HepG2 (cell line): Measurements from ENCODE around the gene RINL. TPM values are rescaled to one million over a fixed set of nuclear protein-coding genes. Genes with fewer than 3 reads are reported as not detected.

Experiments used
- ATAC-seq: fragments of 200-7000 bp; cut with Tn5 transposase; 3 replicates; pipeline ENCODE4 v1.9.1; 2020; ENCODE audit warnings: mild to moderate bottlenecking, moderate library complexity
- BruUV-seq: library from RNA; stranded (reverse); fragments of 400-500 nt; replicated peaks from 2 replicates; lab custom pipeline; 2021; lab: Mats Ljungman, UMichigan
- CTCF ChIA-PET: fragments of 300-600 bp; formaldehyde crosslinking; extraction: SDS; loops from one replicate; lab custom pipeline; 2021; ENCODE audit warnings: low total read pairs, inconsistent platforms, low intra/inter-chr PET ratio; lab: Yijun Ruan, JAX
- POLR2A ChIA-PET: fragments of 350-600 bp; sonication (Branson Sonifier 250); formaldehyde crosslinking; loops from one replicate; lab custom pipeline; 2020; ENCODE audit warnings: antibody characterized with exemption, inconsistent platforms; lab: Yijun Ruan, JAX
- DNase-seq: peaks from one replicate; pipeline ENCODE4 v3.0.0-alpha.2; 2015; ENCODE audit warnings: low spot score
- FAIRE-seq: peaks from 3 replicates; lab custom pipeline; 2011; peaks lifted over from hg19 to GRCh38; lab: Jason Lieb, UNC
- H2AFZ ChIP-seq: one replicate; pipeline ENCODE4 v1.6.1; 2011; ENCODE audit warnings: low read length, inconsistent platforms
- H3K27ac ChIP-seq: fragments of 300-600 bp; 3 replicates; pipeline ENCODE4 v1.8.0; 2011; ENCODE audit warnings: mixed run types, mild to moderate bottlenecking, mixed read lengths, low read length, inconsistent platforms; ENCODE audit not compliant: insufficient read depth; ENCODE audit errors: extremely low read length
- H3K27me3 ChIP-seq, 2 experiments: fragments of 200-600 bp in 1 of 2; 2 replicates in 1 of 2; 3 replicates in 1 of 2; pipeline versions ENCODE4 v1.6.0 to v1.8.0; 2011; ENCODE audit warnings: low read length in 2 of 2, mild to moderate bottlenecking in 2 of 2, moderate library complexity in 2 of 2, inconsistent platforms in 1 of 2; ENCODE audit not compliant: insufficient read depth in 2 of 2, control insufficient read depth in 1 of 2
- H3K36me3 ChIP-seq, 2 experiments: fragments of 200-600 bp in 1 of 2; replicated peaks in 1 of 2; 2 replicates in 1 of 2; 3 replicates in 1 of 2; pipeline versions ENCODE4 v1.5.1 to v1.8.0; 2011; ENCODE audit warnings: low read length in 2 of 2, inconsistent platforms in 1 of 2; ENCODE audit not compliant: insufficient read depth in 2 of 2, control insufficient read depth in 1 of 2
- H3K4me1 ChIP-seq: 2 replicates; pipeline ENCODE4 v1.5.1; 2012; ENCODE audit warnings: low read length, inconsistent platforms; ENCODE audit not compliant: insufficient read depth
- H3K4me2 ChIP-seq: 2 replicates; pipeline ENCODE4 v1.6.0; 2011; ENCODE audit warnings: low read depth, low read length, inconsistent platforms
- H3K4me3 ChIP-seq, 3 experiments: fragments of 200-600 bp in 1 of 3; sonication (generic), shearing (Covaris generic) in 1 of 3; replicated peaks in 1 of 3; 2 replicates each; pipeline ENCODE4 v1.5.1; 2011 to 2016; ENCODE audit warnings: low read length in 3 of 3, inconsistent platforms in 2 of 3, low read depth in 2 of 3, mild to moderate bottlenecking in 2 of 3, control low read depth in 1 of 3, mixed read lengths in 1 of 3; ENCODE audit not compliant: insufficient read depth in 1 of 3
- H3K79me2 ChIP-seq: one replicate; pipeline ENCODE4 v1.6.1; 2011; ENCODE audit warnings: low read length, inconsistent platforms; ENCODE audit not compliant: insufficient read depth
- H3K9ac ChIP-seq: 2 replicates; pipeline ENCODE4 v1.6.0; 2011; ENCODE audit warnings: mild to moderate bottlenecking, low read depth, low read length, inconsistent platforms; ENCODE audit not compliant: insufficient read depth
- H3K9me3 ChIP-seq: 2 replicates; pipeline ENCODE4 v1.5.1; 2012; ENCODE audit warnings: mild to moderate bottlenecking, low read length
- H4K20me1 ChIP-seq: 2 replicates; pipeline ENCODE4 v1.6.0; 2011; ENCODE audit warnings: inconsistent platforms, mild to moderate bottlenecking, low read length, moderate library complexity; ENCODE audit not compliant: insufficient read depth
- AKAP8 ChIP-seq: sonication (generic); formaldehyde crosslinking; IDR thresholded peaks from 2 replicates; pipeline ENCODE4 v1.5.1; 2020; ENCODE audit warnings: mild to moderate bottlenecking, missing genetic modification reagents
- BRF2 ChIP-seq: sonication (generic); formaldehyde crosslinking; IDR thresholded peaks from 2 replicates; pipeline ENCODE4 v1.8.1; 2022; ENCODE audit warnings: mild to moderate bottlenecking, missing genetic modification reagents
- SIN3A ChIP-seq: IDR thresholded peaks from 2 replicates; pipeline ENCODE4 v1.6.1; 2011; ENCODE audit warnings: low read depth, mild to moderate bottlenecking, control low read depth, low read length, borderline replicate concordance
- ZBTB20 ChIP-seq: sonication (generic); formaldehyde crosslinking; IDR thresholded peaks from 2 replicates; pipeline ENCODE4 v1.8.1; 2023; ENCODE audit warnings: missing genetic modification reagents, low read depth, mild to moderate bottlenecking, borderline replicate concordance
- ZBTB26 ChIP-seq: IDR thresholded peaks from 2 replicates; pipeline ENCODE4 v1.6.1; 2016; ENCODE audit warnings: missing compliant biosample characterization, missing genetic modification reagents, borderline replicate concordance
- ZNF256 ChIP-seq: sonication (generic); formaldehyde crosslinking; conservative IDR thresholded peaks from 2 replicates; pipeline ENCODE4 v1.4.0; 2020; ENCODE audit warnings: missing genetic modification reagents
- ZNF337 ChIP-seq: sonication (generic); formaldehyde crosslinking; IDR thresholded peaks from 2 replicates; pipeline ENCODE4 v1.5.1; 2020; ENCODE audit warnings: missing genetic modification reagents, low read depth, mild to moderate bottlenecking, borderline replicate concordance
- ZNF576 ChIP-seq: sonication (generic); formaldehyde crosslinking; IDR thresholded peaks from 2 replicates; pipeline ENCODE4 v1.4.0; 2020; ENCODE audit warnings: mild to moderate bottlenecking, missing genetic modification reagents
- WGBS: methylation state at CpG from one replicate; pipeline ENCODE4 v1.1.6; 2017; ENCODE audit warnings: low lambda C conversion rate; 5-methylcytosine and 5-hydroxymethylcytosine counted together
- in situ Hi-C: cut with HindIII; loops from 2 replicates; pipeline ENCODE4 v1.10.0; 2017; ENCODE audit warnings: low pct_unique_long_range_greater_than_20kb; ENCODE audit not compliant: extremely low pct_ligation_motif_present
- intact Hi-C: fragments of 100-400 bp; cut with micrococcal nuclease; formaldehyde crosslinking; loops from one replicate; pipeline ENCODE4 v1.10.0; 2022; ENCODE audit not compliant: unreplicated experiment
- polyA plus RNA-seq, 8 experiments: library from polyadenylated mRNA; depleted of rRNA in 3 of 8; stranded (reverse) in 7 of 8; unstranded in 1 of 8; fragments of >200 nt; fragmentation: Illumina TruSeq in 4 of 8; extraction: Trizol in 4 of 8; gene quantifications; 2 replicates each; pipeline versions ENCODE4 v1.2.1 to v1.2.3, GENCODE V29; 2011 to 2016; ENCODE audit warnings: low read depth in 4 of 8, missing spikeins in 1 of 8, mixed read lengths in 1 of 8; ENCODE audit not compliant: insufficient read depth in 1 of 8
- total RNA-seq, 5 experiments: library from RNA; depleted of rRNA; stranded (reverse); fragments of >200 nt; fragmentation: Illumina TruSeq; extraction: Trizol; gene quantifications; 2 replicates each; pipeline ENCODE4 v1.2.3, GENCODE V29; 2016; ENCODE audit warnings: low read depth in 1 of 5

The RINL gene
- total and polyA plus RNA-seq, 2 of the 13 experiments (the other 11 are each of a cell fraction or from before 2014, with no cell fraction given): 11.4 to 18.0 TPM

GRCh38 chr19:38869836-38870607, 8.1 kb downstream of the RINL start:
- H3K27me3 ChIP-seq: no peaks in the 10 kb centered on the region
- ATAC-seq (no peak), FAIRE-seq (no peak), DNase-seq (no peak)
- no peaks in the 10 kb centered on the region for H3K36me3 ChIP-seq
- ChIA-PET POLR2A (interaction anchor here (1.8 kb wide), 1 partner anchor 8 kb away, joined by 6 read pairs; the partner anchor contains the start of gene RINL), CTCF (no interaction called here)
- BruUV-seq: no TSS peak
- H3K79me2 ChIP-seq: no peaks in the 10 kb centered on the region
- no peak overlapping the region for H2AFZ ChIP-seq
- WGBS: 94% methylated on average over 50 of the region's 62 CpGs
- peaks cover 6% of the 10 kb centered on the region for H3K4me1 ChIP-seq
- TF ChIP-seq SIN3A (no peak), ZBTB20 (no peak), ZNF576 (CRISPR knock-in tag) (no peak), AKAP8 (no peak), ZNF337 (CRISPR knock-in tag) (no peak), ZNF256 (CRISPR knock-in tag) (no peak), BRF2 (CRISPR knock-in tag) (no peak), ZBTB26 (no peak)
- no peak overlapping the region for H3K4me3 ChIP-seq
- intact Hi-C loops (no loop called here), in situ Hi-C loops (no loop called here)
- no peaks in the 10 kb centered on the region for H4K20me1 ChIP-seq
- no peak overlapping the region for H3K27ac ChIP-seq
- H3K4me2 ChIP-seq: no peak overlapping the region
- H3K9me3 ChIP-seq: no peaks in the 10 kb centered on the region
- no peak overlapping the region for H3K9ac ChIP-seq
